ENCODE data around the gene CDH1.

The CDH1 gene

GRCh38 chr16:68798398-68798797 is 61.3 kb downstream of the CDH1 start:
- no peak overlapping the region for H3K27ac ChIP-seq
- in situ Hi-C loops (cut with HindIII; ENCODE audit: low pct_ligation_motif_present, low sequenced_read_pairs), result no loop called here
- TF ChIP-seq CTCF (IDR thresholded peaks at IDR 0.05; ENCODE audit: low read depth, low read length, missing control alignments), result no peak
- no peaks in the 10 kb centered on the region for H3K36me3 ChIP-seq (replicated peaks)
- H3K4me3 ChIP-seq (ENCODE audit: low read depth, low read length), result no peak overlapping the region
- no peaks in the 10 kb centered on the region for H3K27me3 ChIP-seq (replicated peaks)
- no peak for DNase-seq

DNA sequence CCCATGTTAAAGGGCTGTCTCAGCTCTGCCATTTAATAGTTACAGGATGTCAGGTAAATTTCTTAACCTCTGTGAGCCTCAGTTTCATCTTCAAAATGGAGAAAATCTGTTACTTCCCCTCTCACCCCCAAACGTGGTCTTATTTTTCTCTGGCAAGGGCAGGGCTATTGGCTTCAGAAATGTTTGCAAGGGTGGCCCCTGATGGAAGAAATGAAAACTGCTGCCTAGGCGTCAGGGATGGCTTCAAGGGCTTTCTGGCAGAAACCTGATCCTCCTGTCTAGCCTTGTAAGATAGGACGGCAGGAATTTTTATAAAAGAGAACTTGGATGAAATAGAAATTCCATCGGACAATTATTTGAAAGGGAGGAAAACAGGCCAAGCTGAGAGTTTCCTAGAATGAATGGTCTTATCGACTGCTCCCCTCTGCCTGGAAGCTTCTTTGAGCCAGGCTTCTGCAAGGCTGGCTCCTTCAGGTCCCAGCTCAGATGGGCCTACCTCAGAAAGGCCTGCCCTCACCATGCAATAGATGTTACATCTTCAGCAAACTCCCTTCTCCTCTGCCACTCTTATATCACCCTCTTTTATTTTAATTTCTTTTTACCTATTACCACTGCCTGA is 63.3 kb downstream of the CDH1 start:
- peak; percentile 92 for DNase-seq
- H3K4me3 ChIP-seq (ENCODE audit: low read depth, low read length), result no peak overlapping the region
- no peak overlapping the region for H3K27ac ChIP-seq
- TF ChIP-seq CTCF (IDR thresholded peaks at IDR 0.05; ENCODE audit: low read depth, low read length, missing control alignments), result peak; percentile 90
- no peaks in the 10 kb centered on the region for H3K36me3 ChIP-seq (replicated peaks)
- in situ Hi-C loops (cut with HindIII; ENCODE audit: low pct_ligation_motif_present, low sequenced_read_pairs), result no loop called here
- H3K27me3 ChIP-seq (replicated peaks), result no peaks in the 10 kb centered on the region

DNA sequence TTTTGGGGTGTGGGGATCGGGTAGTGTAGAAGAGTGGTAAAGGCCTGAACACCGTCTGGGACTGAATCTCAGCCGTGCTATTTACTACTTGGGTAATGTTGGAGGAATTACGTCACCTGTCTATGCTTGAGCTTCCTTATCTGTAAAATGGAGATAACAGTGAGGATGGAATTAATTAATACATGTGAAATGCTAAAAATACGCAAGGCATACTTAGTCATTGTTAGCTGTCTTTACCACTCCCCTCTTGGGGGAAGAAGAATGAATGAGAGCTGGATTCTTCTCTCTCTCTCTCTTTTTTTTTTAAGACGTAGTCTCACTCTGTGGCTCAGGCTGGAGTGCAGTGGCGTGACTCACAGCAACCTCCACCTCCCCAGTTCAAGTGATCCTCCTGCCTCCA is 65.1 kb downstream of the CDH1 start:
- Histone ChIP-seq H3K27me3 (replicated peaks) (no peaks in the 10 kb centered on the region), H3K27ac (peak overlapping the region; percentile 72)

GRCh38 chr16:68806422-68806821 is 69.3 kb downstream of the CDH1 start:
- Histone ChIP-seq H3K27ac (no peak overlapping the region), H3K27me3 (replicated peaks) (no peaks in the 10 kb centered on the region), H3K4me3 (ENCODE audit: low read depth, low read length) (no peak overlapping the region), H3K36me3 (replicated peaks) (no peaks in the 10 kb centered on the region)
- in situ Hi-C loops (cut with HindIII; ENCODE audit: low pct_ligation_motif_present, low sequenced_read_pairs), result no loop called here
- no peak for DNase-seq
- TF ChIP-seq CTCF (IDR thresholded peaks at IDR 0.05; ENCODE audit: low read depth, low read length, missing control alignments), result no peak

More for the DNA sequence above, 65.1 kb downstream of the CDH1 start:
- in situ Hi-C loops (cut with HindIII; ENCODE audit: low pct_ligation_motif_present, low sequenced_read_pairs), result no loop called here
- Histone ChIP-seq H3K4me3 (ENCODE audit: low read depth, low read length) (no peak overlapping the region), H3K36me3 (replicated peaks) (no peaks in the 10 kb centered on the region)
- no peak for TF ChIP-seq CTCF (IDR thresholded peaks at IDR 0.05; ENCODE audit: low read depth, low read length, missing control alignments)
- DNase-seq, result peak; percentile 84

GRCh38 chr16:68806981-68807380 is 69.9 kb downstream of the CDH1 start:
- in situ Hi-C loops (cut with HindIII; ENCODE audit: low pct_ligation_motif_present, low sequenced_read_pairs), result no loop called here
- no peak overlapping the region for H3K4me3 ChIP-seq (ENCODE audit: low read depth, low read length)
- H3K27ac ChIP-seq, result no peak overlapping the region
- no peaks in the 10 kb centered on the region for H3K36me3 ChIP-seq (replicated peaks)
- TF ChIP-seq CTCF (IDR thresholded peaks at IDR 0.05; ENCODE audit: low read depth, low read length, missing control alignments), result no peak
- no peak for DNase-seq
- H3K27me3 ChIP-seq (replicated peaks), result no peaks in the 10 kb centered on the region

- in situ Hi-C loops (cut with HindIII; ENCODE audit: low pct_ligation_motif_present, low sequenced_read_pairs), result no loop called here
- Histone ChIP-seq H3K36me3 (replicated peaks) (no peaks in the 10 kb centered on the region), H3K27ac (no peak overlapping the region), H3K27me3 (replicated peaks) (no peaks in the 10 kb centered on the region), H3K4me3 (ENCODE audit: low read depth, low read length) (no peak overlapping the region)
- no peak for DNase-seq
- TF ChIP-seq CTCF (IDR thresholded peaks at IDR 0.05; ENCODE audit: low read depth, low read length, missing control alignments), result no peak
These were observed 77.4 kb downstream of the CDH1 start for GRCh38 chr16:68814516-68814915.
